SHP77 (cell line): ENCODE results near the gene GPX7.

Experiments used
- DNase-seq, 2 experiments: peaks; one replicate each; lab custom pipeline; 2025; lab: John Stamatoyannopoulos, UW

GPX7 gene

GRCh38 chr1:52588027-52588426 lies 14.1 kb upstream of the GPX7 start:
- no peak for DNase-seq

- no peak for DNase-seq
These were observed 13.6 kb upstream of the GPX7 start for GRCh38 chr1:52588535-52588934.

GRCh38 chr1:52590266-52590665 lies 11.9 kb upstream of the GPX7 start:
- no peak for DNase-seq

GRCh38 chr1:52592637-52593323 lies 9.4 kb upstream of the GPX7 start:
- DNase-seq = no peak

GRCh38 chr1:52593495-52593894 lies 8.7 kb upstream of the GPX7 start:
- no peak for DNase-seq

- DNase-seq = no peak
These were observed 7.1 kb upstream of the GPX7 start for GRCh38 chr1:52595061-52595460.

- no peak for DNase-seq
These were observed 4.3 kb upstream of the GPX7 start for GRCh38 chr1:52597912-52598311.

GRCh38 chr1:52598729-52599128 lies 3.4 kb upstream of the GPX7 start:
- DNase-seq = no peak

DNA sequence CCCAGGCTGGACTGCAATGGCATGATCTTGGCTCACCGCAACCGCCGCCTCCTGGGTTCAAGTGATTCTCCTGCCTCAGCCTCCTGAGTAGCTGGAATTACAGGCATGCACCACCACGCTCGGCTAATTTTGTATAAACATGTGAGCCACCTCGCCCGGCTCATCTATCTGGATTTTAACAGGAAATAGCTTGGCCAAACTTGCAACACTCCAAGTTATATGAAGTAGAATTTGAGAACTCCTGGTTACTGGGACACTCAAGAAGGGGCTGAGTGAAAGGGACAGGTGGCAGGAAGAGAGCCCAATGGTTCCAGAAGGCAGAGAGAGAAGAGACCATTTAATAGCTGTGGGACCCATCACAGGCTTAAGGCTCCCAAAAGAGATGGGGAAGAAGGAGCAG lies 2.9 kb upstream of the GPX7 start:
- DNase-seq = no peak

DNA sequence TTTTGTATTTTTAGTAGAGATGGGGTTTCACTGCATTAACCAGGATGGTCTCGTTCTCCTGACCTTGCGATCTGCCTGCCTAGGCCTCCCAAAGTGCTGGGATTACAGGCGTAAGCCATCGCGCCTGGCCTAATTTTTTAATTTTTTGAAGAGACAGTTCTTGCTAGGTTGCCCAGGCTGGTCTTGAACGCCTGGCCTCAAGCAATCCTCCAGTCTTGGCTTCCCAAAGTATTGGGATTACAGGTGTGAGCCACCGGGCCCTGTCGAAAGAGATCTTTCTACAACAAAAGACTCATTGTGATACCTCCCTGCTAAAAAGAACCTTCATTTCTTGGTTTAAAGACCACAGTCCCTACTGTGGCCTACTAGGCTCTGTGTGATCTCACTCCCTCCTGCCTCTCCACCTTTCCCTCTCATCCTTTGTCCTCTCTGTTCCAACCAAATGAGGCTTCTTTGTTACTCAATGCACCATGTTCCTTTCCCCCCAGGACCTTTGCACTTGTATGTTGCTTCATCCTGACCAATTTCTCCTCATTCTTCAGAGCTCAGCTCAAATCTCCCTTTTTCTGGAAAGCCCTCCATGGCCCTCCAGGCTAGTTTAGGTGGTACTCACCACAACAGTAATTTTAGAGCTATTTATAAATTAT lies 1.5 kb upstream of the GPX7 start:
- no peak for DNase-seq

GRCh38 chr1:52601519-52601918 lies 652 bp upstream of the GPX7 start:
- DNase-seq = no peak

- DNase-seq = no peak
These were observed 857 bp downstream of the GPX7 start for GRCh38 chr1:52602856-52603600.

DNA sequence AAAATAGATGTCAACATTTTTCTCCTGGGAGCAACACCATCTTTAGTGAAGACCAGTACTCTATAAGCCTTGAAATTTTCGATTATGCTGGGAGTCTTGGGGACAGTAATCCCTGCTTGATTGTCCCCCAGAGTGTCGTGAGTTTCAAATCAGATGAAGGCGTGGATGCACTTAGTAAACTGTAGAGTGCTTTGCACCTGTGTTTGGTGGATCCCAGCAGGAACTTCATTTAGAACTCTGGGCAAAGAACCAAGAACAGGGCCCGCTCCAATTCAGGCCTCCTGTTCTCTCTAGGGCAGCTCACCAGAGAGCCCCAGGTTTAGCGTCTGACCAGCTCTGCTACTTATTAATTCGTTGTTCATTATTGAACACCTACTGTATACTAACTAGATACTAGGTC lies 1.5 kb downstream of the GPX7 start:
- DNase-seq = no peak

DNA sequence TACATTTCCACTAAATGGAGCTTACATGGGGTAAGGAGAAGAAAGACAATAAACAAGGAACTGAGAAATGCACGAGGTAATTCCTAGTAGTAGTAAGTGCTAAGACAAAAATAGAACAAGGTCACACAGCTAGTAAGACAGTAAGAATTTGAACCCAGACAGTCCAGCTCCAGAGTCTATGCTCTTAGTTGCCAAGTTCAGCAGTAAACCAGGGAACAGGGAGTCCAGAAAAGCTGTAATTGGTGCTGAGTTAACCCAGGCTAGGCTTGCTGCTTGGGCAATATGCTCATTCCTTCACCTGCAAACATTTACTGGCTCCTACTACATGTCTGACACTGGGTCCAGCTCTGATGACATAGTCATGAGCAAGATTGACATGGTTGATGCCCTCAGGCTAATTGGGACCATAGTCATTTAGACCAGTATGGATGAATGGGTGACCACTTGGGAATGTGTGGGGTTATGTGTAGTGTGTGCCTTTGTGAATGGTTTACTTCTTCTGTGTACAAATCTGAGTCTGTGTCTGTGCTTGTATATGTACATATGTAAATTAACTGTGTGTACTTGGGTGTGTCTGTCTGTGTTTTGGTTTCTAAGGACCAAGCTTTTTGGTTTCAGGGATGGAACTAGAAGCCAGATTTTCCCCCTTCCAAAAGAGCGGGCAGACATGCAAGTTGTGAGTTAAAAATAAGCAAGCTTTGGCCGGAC lies 2.0 kb downstream of the GPX7 start:
- no peak for DNase-seq

DNA sequence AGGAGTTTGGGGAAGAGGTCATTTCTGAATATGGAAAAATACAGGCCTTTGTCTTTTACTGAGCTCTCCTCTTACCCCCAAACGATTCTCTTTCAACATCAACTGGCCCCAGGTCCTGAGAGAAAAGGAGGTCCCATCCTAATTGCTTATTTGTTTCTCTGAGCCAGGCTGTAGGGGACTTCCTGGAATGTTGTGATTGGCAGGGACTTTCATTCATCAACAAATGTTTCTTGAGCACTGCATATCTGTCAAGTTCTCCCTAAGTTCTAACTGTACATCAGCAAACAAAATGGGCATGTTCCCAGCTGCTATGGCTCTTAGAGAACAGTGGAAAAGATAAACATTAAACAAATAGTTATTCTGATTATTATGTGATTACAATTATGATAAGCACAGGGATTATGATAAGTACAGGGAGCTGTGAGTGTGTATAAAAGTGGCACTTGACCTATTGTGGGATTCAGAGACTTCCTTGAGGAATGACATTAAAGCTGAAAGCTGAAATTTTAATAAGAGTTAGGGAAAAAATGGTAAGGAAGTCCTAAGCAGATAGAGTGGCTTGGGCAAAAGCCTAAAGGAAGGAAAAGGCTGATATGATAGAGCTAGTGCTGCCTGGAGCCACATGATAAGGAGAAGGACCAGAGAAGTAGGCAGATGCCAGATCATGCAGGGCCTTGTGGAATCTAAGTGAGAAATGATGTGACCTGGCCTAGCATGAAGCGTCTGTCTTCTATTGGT lies 11.6 kb downstream of the GPX7 start:
- no peak for DNase-seq

DNA sequence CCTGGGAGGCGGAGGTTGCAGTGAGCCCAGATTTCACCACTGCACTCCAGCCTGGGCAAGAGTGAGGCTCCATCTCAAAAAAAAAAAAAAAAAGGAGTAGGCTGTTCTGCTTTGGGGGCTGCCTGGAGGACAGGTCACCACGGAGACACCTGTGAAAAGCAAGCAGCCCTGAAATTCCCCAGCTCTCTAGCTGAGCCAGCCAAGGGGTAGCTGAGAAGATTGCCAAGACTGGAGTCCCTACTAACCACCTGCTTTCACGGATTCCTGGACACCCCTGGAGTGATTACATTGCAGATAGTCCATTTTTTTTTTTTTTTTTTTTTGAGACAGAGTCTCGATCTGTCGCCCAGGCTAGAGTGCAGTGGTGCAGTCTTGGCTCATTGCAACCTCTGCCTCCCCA lies 12.5 kb downstream of the GPX7 start:
- DNase-seq = no peak

- DNase-seq = no peak
These were observed 13.4 kb downstream of the GPX7 start for GRCh38 chr1:52615489-52616042.

GRCh38 chr1:52621950-52622349 lies 19.8 kb downstream of the GPX7 start:
- DNase-seq = no peak

DNA sequence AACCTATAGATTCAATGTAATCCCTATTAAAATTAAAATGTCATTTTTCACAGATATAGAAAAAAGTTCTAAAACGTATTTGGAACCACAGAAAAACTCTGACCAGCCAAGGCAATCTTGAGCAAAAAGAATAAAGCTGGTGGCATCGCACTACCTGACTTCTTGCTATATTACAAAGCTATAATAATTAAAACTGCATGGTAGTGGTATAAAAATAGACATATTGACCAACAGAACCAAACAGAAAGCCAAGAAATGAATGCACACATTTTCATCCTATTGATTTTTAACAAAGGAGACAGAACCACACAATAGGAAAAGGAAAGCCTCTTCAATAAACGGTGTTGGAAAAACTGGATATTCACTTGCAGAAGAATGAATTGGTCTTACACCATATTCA lies 21.6 kb downstream of the GPX7 start:
- no peak for DNase-seq

DNA sequence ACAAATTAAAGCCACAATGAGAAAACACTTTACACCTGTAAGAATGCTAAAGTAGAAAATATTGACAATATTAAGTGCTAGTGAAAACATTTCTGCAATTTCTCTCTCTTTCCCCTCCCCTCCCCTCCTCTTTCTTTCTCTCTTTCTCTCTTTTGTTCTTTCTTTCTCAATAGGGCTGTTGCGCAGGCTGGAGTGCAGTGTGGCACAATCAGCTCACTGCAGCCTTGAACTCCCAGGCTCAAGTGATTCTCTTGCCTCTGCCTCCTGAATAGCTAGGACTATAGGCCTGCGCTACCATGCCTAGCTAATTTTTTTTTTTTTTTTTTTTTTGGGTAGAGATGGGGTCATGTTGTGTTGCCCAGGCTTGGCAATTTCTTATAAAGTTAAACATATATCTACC lies 24.9 kb downstream of the GPX7 start:
- DNase-seq = no peak

- no peak for DNase-seq
These were observed 26.6 kb downstream of the GPX7 start for GRCh38 chr1:52628614-52629324.
